GM18502 (cell line): Measurements from ENCODE around the gene SPON2.

Experiments
- ATAC-seq: cut with Tn5 transposase; IDR thresholded peaks from one replicate; pipeline ENCODE4 v1.9.1; 2021; ENCODE audit warnings: mild to moderate bottlenecking; ENCODE audit not compliant: unreplicated experiment, poor library complexity

SPON2 gene

GRCh38 chr4:1176398-1177273 lies 4.3 kb upstream of the SPON2 start:
- ATAC-seq: no peak

- ATAC-seq: no peak
These were observed 3.3 kb upstream of the SPON2 start for GRCh38 chr4:1175635-1176229.

DNA sequence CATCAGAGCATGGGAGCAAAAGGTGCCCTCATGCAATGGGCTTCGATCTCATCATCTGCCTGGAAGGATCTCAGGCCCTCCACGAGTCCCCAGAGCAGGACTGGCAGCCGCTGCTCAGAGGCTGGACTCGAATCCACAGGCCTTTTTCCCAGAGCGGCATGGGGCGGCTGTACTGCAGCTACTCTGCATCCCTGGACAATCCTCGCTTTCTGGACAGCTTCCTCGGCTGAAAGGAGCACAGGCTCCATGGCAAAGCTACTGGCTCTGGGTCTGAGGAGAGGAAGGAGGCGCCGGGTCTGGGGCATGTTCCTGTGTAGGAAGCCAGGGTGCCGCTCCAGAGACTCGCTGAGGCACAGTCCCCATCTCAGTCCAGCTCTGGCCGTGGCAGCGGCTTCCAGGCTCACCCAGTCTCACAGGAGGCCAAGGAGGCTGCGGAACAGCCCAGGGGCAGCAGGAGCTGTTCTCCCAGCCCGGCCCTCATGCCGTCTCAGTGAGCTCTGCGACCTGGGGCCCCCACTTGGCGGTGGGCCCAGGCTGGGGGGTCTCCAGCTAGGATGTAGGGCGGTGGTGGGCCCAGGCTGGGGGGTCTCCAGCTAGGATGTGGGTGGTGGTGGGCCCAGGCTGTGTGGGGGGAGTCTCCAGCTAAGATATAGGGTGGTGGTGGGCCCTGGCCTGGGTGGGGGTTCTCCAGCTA lies 2.7 kb upstream of the SPON2 start:
- no peak for ATAC-seq

DNA sequence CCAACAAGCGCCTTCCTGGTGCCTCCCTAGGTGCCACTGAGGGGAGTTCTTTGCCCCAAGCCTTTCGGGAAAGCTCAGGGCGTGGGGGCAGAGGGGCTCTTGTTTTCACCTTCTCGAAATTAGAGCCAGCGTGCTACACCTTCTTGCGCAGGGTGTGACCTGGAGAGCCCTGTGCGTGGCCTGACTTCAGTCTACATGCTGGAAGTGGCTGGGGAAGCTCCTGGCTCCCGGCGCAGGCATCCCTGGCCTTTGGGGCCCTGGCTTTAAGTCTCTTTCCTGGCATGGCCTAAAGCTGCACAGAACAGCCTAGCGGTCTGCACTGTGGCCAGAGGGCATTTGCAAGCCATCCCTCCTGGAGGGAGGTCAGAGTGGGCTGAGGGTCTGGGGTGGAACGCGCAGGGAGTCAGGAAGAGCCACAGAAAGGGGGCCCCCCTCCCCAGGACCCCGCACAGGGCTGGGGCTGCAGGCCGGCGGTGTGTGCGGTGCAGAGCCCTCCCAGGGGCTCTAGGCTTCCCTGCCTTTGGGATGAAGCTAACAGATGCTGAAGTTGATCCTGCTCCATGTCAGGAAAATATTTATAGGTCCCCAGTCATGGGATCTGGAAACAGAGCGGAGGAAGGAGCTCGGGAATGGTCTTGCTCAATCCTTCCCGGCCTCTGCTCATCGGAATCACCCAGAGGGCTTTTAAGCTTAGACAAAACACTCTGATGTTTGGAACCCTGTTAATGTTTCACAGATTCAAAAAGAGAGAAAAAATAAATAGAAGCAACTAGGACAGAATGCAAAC lies 781 bp upstream of the SPON2 start:
- ATAC-seq: no peak

DNA sequence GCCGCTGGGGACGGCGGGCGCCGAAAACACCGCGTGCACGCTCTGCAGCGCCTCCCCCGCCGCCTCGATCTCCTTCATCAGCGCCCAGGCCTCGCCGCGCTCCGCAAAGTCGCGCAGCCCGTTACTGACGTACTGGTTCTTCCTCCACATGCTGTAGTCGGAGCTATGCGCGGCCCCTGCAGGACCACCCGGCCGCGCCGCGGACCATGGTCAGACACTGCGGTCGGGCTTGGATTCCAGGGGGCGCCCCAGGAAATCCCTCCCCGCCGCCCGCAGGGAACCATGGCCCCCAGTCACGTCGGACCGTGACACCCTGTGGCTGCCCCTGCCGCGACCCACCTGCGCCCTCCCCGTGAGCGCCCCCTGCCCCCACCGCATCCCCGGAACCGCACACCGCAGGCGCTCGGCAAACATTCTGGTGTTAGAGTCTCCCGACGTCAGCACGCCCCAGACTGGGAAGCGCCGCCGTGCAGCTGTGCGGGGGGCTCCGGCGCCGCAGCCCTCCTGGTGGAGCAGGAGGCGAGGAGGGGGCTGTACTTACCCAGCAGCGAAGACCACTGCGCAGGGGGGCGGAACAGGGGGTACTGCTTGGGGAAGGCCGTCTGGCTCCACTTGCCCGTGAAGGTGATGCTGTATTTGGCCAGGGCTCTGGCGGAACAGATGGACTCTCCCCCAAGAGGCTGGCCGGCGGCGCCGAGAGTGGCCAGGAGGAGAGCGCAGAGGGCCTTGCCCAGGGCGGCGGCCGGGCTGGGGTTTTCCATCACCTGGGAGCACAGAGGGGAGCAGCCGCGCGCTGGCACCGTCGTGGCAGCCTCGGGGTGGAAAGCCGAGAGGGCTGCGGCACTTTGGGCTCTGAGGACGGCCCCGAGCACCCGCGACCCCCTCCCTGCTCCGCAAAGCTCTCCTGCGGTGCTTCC lies 814 bp downstream of the SPON2 start:
- ATAC-seq: no peak

DNA sequence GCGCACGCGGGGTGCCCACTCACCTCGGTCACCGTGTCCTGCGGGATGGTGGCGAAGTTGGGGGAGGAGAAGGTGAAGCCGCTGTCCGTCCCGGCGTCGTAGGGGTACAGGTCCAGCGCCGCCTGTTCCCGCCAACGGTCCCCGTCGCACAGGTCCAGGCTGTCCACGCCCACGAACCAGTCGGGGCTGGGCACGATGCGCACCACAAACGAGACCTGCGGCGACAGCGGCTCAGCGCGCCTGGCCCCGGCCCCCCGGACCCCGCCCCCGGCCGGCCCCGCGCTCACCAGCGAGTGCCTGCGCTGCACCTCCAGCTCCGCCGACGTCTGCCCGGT lies 1.4 kb downstream of the SPON2 start:
- ATAC-seq: no peak

DNA sequence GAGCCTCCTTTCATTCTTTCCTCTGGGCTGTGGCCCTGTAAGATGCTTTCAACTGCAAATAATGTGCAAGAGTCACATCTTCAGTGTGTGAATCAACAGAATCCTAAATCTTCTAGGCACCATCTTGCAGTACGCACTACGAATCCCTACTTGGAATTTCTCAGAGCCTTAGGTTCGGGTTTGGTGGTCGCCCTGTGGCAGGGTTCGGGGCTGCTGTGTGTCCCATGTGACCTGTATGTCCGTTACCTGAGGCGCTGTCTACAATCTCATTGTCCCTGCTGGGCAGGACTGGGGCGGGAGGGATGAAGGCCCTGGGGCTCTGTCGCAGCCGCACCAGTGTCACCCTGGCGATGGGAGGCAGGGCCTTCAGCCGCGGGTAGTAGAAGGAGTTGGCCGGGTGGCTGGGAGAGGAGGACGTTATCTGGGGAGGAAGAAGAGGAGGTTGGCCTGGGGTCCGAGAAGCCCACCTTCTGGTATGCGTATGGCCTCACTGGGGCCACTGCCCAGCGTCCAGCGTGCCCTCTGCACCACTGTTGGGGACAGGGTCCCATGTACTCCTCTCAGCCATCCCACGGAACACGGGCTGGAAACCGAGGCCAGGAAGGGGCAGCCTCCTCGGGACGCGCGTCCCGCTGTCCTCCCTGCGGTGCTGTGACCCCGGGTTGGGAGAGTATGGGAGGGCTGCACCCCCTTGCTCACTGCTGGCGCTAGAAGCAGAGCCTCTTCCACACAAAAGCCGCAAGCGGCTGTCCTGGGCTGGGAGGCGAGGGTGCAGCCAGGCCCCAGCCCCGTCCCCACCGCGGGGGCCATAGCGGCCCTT lies 2.0 kb downstream of the SPON2 start:
- no peak for ATAC-seq

- no peak for ATAC-seq
These were observed 2.7 kb downstream of the SPON2 start for GRCh38 chr4:1169691-1170096.

GRCh38 chr4:1169171-1169671 lies 3.2 kb downstream of the SPON2 start:
- no peak for ATAC-seq

GRCh38 chr4:1168191-1169101 lies 3.9 kb downstream of the SPON2 start:
- ATAC-seq: no peak

GRCh38 chr4:1167244-1167949 lies 5.0 kb downstream of the SPON2 start:
- peak; percentile 82 for ATAC-seq

GRCh38 chr4:1166509-1167243 lies 5.7 kb downstream of the SPON2 start:
- peak; percentile 14 for ATAC-seq

DNA sequence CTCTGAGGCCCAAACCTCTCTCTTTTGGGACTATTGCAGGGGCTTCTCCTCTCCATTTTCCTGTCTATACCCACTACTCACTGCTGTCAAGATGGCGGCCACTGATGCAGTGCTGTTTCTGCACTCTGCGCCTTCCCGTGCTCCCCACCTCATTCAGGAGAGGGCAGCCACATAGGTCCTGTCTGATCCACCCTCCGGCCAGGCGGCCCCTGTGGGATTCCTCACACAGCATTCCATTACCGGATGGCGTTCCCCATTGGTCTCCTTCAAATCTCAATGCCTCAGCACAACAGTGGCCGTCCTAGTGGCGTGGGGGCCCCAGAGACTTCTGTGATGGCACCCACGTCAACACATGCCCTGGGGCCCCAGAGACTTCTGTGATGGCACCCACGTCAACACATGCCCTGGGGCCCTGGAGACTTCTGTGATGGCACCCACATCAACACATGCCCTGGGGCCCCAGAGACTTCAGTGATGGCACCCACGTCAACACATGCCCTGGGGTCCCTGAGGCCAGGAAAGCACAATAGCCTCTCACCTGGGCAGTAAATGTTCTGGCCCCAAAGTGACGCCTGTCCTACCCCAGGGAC lies 7.3 kb downstream of the SPON2 start:
- no peak for ATAC-seq

DNA sequence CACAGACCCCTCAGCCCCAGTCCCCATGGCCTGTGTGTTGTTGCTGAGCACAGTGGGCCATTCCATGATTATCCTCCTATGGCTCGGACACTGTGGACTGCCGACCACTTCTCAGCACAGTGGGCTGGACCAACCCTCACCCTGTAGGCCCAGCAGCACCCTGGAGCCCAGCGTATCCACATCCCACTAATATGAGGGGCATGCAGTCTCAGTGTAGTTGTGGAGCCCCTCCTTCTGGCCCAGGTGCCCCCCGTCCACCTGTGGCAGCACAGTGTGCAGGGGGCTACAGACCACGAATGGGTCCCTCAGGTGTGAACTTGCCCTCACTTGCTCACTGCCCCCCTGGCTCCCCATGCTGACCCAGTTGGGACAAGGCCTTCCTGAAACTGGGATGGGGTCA lies 7.9 kb downstream of the SPON2 start:
- ATAC-seq: no peak

DNA sequence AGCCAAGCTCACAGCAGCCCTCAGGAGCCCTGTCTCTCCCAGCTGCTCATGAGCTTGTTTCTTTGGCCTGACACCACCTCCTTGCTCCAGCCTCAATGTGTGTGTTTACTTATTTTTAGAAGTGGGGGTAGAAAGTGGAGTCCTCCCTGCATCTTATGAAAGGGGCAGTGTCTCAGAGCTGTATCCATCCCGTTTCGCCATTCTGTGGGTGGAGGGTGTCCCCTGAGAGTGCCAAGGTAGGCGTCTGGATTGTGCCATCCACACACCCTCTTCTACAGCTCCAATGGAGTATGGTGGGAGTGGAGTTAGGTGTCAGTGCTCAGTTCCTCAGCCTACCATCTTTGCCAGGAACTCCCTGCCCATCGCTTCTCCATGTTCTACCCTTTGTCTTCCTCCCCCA lies 8.3 kb downstream of the SPON2 start:
- no peak for ATAC-seq

DNA sequence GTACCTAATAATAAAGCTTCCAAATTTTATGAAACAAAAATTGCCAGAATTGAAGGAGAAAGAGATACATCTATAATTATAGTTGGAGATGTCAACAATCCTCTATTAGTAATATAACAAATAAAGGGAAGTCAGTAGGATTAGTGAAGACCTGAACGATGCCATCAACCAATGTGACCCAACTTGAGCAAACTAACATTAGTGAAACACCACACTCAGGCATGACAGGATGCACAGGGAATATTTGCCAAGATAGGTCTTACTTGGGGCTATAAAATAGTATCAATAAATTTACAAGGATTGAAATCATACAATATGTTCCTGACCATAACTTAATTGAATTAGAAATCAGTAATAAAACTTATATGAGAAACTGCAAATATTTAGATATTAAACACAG lies 12.0 kb downstream of the SPON2 start:
- no peak for ATAC-seq
